IPS-18a (cell line): ENCODE data around the gene MAP3K15.

Experiments used
- H3K27ac ChIP-seq: one replicate; pipeline ENCODE4 v1.5.1; 2013; ENCODE audit warnings: low read length
- H3K27me3 ChIP-seq: one replicate; pipeline ENCODE4 v1.6.1; 2013; ENCODE audit warnings: mild to moderate bottlenecking, low read length; ENCODE audit not compliant: control insufficient read depth, insufficient read depth
- H3K36me3 ChIP-seq: one replicate; pipeline ENCODE4 v1.6.1; 2013; ENCODE audit warnings: low read depth, low read length; ENCODE audit not compliant: control insufficient read depth
- H3K4me1 ChIP-seq: one replicate; pipeline ENCODE4 v1.6.1; 2013; ENCODE audit warnings: low read depth, low read length; ENCODE audit not compliant: control insufficient read depth
- H3K4me3 ChIP-seq: one replicate; pipeline ENCODE4 v1.5.1; 2013; ENCODE audit warnings: low read length
- H3K9ac ChIP-seq: one replicate; pipeline ENCODE4 v1.6.1; 2013; ENCODE audit warnings: mild to moderate bottlenecking, low read length, moderate library complexity
- H3K9me3 ChIP-seq: one replicate; pipeline ENCODE4 v1.6.1; 2013; ENCODE audit warnings: low read depth, low read length; ENCODE audit not compliant: control insufficient read depth

Gene MAP3K15, protein sequence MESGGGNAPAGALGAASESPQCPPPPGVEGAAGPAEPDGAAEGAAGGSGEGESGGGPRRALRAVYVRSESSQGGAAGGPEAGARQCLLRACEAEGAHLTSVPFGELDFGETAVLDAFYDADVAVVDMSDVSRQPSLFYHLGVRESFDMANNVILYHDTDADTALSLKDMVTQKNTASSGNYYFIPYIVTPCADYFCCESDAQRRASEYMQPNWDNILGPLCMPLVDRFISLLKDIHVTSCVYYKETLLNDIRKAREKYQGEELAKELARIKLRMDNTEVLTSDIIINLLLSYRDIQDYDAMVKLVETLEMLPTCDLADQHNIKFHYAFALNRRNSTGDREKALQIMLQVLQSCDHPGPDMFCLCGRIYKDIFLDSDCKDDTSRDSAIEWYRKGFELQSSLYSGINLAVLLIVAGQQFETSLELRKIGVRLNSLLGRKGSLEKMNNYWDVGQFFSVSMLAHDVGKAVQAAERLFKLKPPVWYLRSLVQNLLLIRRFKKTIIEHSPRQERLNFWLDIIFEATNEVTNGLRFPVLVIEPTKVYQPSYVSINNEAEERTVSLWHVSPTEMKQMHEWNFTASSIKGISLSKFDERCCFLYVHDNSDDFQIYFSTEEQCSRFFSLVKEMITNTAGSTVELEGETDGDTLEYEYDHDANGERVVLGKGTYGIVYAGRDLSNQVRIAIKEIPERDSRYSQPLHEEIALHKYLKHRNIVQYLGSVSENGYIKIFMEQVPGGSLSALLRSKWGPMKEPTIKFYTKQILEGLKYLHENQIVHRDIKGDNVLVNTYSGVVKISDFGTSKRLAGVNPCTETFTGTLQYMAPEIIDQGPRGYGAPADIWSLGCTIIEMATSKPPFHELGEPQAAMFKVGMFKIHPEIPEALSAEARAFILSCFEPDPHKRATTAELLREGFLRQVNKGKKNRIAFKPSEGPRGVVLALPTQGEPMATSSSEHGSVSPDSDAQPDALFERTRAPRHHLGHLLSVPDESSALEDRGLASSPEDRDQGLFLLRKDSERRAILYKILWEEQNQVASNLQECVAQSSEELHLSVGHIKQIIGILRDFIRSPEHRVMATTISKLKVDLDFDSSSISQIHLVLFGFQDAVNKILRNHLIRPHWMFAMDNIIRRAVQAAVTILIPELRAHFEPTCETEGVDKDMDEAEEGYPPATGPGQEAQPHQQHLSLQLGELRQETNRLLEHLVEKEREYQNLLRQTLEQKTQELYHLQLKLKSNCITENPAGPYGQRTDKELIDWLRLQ (N-terminal part only)

DNA sequence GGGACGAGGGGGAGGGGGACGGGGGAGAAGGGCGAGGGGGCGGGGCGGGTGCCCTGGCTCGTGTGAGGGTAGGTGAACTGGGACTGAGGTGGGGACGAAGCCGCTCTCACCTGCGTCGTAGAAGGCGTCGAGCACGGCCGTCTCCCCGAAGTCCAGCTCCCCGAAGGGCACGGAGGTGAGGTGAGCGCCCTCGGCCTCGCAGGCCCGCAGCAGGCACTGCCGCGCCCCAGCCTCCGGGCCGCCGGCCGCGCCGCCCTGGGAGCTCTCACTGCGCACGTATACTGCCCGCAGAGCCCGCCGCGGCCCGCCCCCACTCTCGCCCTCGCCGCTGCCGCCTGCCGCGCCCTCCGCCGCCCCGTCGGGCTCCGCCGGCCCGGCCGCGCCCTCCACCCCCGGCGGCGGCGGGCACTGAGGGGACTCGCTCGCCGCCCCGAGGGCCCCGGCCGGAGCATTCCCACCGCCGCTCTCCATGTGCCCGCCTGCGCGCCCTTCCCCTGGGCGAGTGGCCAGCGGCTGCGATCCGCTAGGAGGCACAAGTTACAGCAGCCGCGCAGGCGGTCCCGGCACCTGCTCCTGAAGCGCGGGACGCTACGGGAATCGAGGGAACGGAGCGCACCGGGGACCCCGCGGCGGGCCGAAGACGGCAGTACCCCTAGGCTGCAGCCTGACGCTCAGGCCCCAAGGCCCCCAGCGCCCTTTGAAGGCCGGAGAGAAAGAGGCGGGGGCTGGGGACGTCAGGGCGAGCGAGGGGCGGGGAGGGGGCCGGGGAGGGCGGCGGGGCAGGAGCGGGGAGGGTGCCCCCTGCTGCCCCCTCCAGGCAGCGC, at the start of gene MAP3K15:
TSS of gene MAP3K15 (minus strand) at position 718 of the 824 bp plus-strand sequence. CDS start at position 471, 247 bp downstream.
- no peaks in the 10 kb centered on the region for H3K4me1 ChIP-seq
- H3K36me3 ChIP-seq, result no peaks in the 10 kb centered on the region
- H3K27ac ChIP-seq, result no peak within 1 kb of the TSS
- peak within 1 kb of the TSS; percentile 56 for H3K4me3 ChIP-seq
- H3K27me3 ChIP-seq, result peaks cover 11% of the 10 kb centered on the region
- H3K9ac ChIP-seq, result no peak within 1 kb of the TSS
- peaks cover 12% of the 10 kb centered on the region for H3K9me3 ChIP-seq

DNA sequence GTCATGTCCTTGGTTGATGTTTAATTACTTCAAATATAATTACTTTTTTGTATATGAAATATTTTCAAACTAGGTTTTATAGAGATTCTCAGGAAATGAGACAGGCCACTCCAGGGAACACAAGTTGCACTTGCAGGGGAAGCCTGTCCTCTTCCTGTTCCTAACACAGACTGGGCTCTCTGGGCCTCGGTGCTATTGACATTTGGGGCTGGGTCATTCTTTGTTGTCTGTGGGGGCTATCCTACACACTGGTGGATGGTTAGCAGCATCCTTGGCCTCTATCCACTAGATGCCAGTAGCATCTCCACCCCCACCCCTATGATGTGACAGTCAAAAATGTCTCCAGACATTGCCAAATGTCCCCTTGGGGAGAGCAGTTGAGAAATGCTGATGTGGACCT, 49.3 kb upstream of the MAP3K15 start:
- Histone ChIP-seq H3K9me3 (peaks cover 10% of the 10 kb centered on the region), H3K4me3 (no peak overlapping the region), H3K9ac (no peak overlapping the region), H3K4me1 (no peaks in the 10 kb centered on the region), H3K36me3 (no peaks in the 10 kb centered on the region), H3K27me3 (no peaks in the 10 kb centered on the region), H3K27ac (no peak overlapping the region)

DNA sequence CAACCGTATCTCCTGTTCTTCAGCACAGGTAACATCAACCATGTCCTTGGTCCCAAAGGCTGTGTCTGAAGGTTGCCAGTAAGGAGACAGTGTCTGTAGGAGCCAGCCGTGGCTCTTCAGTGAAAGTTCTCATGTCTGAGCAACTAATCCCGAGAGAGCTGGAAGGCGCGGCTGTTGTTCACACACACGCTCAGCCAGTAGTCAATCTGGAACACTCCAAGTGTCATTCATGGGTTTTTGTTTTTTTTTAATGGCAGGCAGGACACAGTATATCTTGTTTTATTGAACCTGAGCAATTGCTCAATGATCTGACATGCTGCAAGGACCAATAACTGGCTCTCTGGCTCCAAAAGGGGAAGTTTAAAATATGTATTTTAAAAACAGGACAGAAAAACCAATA, 48.4 kb upstream of the MAP3K15 start:
- no peak overlapping the region for H3K4me3 ChIP-seq
- no peak overlapping the region for H3K9ac ChIP-seq
- no peaks in the 10 kb centered on the region for H3K36me3 ChIP-seq
- no peak overlapping the region for H3K27ac ChIP-seq
- peaks cover 5% of the 10 kb centered on the region for H3K9me3 ChIP-seq
- H3K4me1 ChIP-seq, result no peaks in the 10 kb centered on the region
- H3K27me3 ChIP-seq, result no peaks in the 10 kb centered on the region

DNA sequence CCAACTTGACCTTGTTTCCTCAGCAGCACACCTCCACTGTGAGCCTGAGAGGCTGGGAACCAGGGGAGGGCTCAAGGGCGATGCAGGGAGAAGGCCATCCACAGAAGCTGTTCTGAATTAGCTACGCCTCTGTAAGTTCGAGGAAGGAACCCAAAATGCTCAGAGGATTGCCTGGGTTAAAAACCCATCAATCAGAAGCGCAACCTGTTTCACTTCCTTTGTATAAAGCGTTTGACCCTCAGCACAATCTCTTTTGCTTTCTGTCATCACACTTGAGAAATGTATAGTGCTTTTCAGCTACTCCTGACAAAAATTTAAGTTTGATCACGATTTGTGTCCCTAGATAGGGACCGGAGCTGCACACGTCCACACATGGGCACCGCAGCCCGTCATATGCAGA, 48.0 kb upstream of the MAP3K15 start:
- H3K4me1 ChIP-seq, result no peaks in the 10 kb centered on the region
- H3K9me3 ChIP-seq, result peaks cover 5% of the 10 kb centered on the region
- no peak overlapping the region for H3K9ac ChIP-seq
- no peaks in the 10 kb centered on the region for H3K36me3 ChIP-seq
- no peaks in the 10 kb centered on the region for H3K27me3 ChIP-seq
- H3K27ac ChIP-seq, result no peak overlapping the region
- no peak overlapping the region for H3K4me3 ChIP-seq

DNA sequence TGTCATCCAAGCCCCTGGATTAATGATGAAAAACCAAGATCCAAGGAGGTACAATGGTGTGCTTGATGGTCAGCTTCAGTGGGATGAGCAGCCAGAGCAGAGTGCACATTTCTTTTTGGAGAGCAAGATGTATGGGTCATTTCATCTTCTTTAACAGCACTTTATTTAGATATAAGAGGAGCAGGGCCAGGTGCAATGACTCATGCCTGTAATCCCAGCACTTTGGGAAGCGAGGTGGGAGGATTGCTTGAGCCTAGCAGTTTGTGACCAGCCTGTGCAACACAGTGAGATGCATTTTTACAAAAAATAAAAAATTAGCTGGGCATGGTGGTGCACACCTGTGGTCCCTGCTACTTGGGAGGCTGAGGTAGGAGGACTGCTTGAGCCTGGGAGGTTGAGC, 45.3 kb upstream of the MAP3K15 start:
- H3K4me1 ChIP-seq, result no peaks in the 10 kb centered on the region

DNA sequence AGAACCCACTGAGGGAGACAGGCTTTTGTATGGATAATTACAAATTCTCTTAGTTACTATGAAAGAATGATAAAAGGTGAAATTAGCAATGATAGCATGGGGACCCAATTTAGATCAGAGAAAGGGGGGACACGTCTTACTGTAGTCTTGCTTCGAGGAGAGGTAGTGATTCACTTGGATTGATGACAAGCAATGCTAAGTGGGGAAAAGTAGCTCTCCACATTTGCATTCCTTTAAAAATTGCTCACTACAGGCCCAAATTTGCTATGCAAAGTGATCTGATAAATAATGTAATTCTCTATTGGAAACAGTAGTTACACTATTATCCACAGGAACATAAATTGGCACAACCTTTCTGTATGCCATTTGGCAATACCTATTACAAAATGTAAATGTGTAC, 42.5 kb upstream of the MAP3K15 start:
- no peaks in the 10 kb centered on the region for H3K36me3 ChIP-seq
- no peak overlapping the region for H3K9ac ChIP-seq
- H3K27ac ChIP-seq, result no peak overlapping the region
- no peaks in the 10 kb centered on the region for H3K4me1 ChIP-seq
- H3K27me3 ChIP-seq, result no peaks in the 10 kb centered on the region
- H3K4me3 ChIP-seq, result no peak overlapping the region
- H3K9me3 ChIP-seq, result peaks cover 8% of the 10 kb centered on the region

More for the DNA sequence above, 45.3 kb upstream of the MAP3K15 start:
- Histone ChIP-seq H3K9ac (no peak overlapping the region), H3K27ac (no peak overlapping the region), H3K27me3 (no peaks in the 10 kb centered on the region), H3K9me3 (peaks cover 8% of the 10 kb centered on the region), H3K36me3 (no peaks in the 10 kb centered on the region), H3K4me3 (no peak overlapping the region)

DNA sequence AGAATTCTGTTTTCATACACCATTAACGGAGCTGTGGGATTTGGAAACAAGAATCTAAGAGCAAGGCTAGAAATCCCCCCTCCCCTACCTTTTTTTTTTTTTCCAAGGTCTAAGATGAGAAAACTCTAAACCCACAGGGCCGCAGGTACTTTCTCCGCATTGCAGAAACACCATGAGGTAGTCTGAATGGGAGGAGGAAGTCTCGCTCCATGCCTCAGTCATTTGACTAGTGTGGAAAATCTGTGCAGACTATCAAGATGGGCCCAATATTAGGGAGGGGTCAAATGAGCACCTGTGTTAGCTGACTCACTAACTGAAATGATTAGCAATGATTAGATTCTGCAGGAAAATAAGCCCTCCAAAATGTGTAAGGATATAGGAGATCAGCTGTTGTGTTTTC, 40.9 kb upstream of the MAP3K15 start:
- Histone ChIP-seq H3K9ac (no peak overlapping the region), H3K27me3 (no peaks in the 10 kb centered on the region), H3K4me1 (no peaks in the 10 kb centered on the region), H3K9me3 (peaks cover 8% of the 10 kb centered on the region), H3K27ac (no peak overlapping the region), H3K4me3 (no peak overlapping the region), H3K36me3 (no peaks in the 10 kb centered on the region)

DNA sequence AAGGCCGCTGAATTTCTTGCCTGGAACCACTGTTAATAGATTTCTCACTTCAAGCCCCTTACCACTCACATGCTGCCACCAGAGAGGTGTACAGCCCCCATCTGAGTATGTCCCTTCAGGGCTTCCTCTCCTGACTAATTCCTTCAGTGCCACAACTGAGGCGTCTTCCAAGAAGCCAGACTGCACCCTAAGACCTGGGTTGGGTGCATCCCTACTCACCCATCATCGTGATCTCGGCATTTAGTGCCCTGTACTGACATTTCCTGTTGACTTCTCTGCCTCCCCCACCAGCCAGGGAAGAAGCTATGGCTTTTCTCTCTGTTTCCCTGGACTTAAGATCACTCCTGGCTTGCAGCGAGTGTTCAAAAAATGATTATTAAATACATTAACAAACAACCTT, 40.4 kb upstream of the MAP3K15 start:
- H3K4me1 ChIP-seq, result no peaks in the 10 kb centered on the region
- no peak overlapping the region for H3K9ac ChIP-seq

DNA sequence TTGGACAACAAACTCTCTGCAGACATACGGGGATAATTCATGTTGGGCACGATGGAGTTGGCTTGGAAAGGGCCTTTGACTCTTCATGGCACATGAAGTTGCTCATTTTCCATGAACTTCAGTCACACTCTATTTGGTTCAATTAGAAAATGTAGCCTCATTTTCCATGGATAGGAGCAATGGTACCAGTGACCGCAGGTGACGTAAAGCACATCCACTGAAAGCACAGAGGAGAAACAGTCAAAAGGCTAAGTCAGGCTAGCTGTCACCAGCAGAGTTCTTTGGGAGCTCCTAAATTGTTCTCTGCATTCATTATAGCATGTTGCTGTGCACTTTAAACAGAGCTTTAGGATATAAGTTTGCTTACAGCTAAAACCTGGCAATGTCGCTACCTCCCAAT, 39.9 kb upstream of the MAP3K15 start:
- Histone ChIP-seq H3K9ac (no peak overlapping the region), H3K27ac (no peak overlapping the region), H3K4me3 (no peak overlapping the region), H3K4me1 (no peaks in the 10 kb centered on the region), H3K36me3 (no peaks in the 10 kb centered on the region), H3K27me3 (no peaks in the 10 kb centered on the region), H3K9me3 (peaks cover 8% of the 10 kb centered on the region)

More for the DNA sequence above, 40.4 kb upstream of the MAP3K15 start:
- Histone ChIP-seq H3K36me3 (no peaks in the 10 kb centered on the region), H3K27ac (no peak overlapping the region), H3K4me3 (no peak overlapping the region), H3K9me3 (peaks cover 8% of the 10 kb centered on the region), H3K27me3 (no peaks in the 10 kb centered on the region)

DNA sequence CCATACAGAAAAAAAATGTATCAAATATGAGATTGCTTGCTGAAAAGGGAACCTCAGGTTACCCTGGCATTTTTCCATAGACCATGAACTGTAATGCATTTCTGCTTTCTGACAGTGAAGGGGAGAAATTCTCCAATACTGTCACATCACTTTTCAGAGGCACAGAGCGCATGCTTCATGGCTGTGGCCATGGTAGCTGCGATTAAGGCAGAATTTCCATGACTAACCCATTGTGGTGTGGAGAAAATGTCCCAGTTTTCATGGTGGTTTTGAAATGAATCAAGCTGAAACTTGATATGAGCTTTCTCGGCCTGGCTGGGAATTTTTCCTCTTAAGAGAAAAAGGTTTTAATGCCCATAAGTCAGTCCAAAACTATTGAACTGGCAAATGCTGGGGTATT, 39.5 kb upstream of the MAP3K15 start:
- no peak overlapping the region for H3K9ac ChIP-seq
- H3K9me3 ChIP-seq, result peaks cover 8% of the 10 kb centered on the region
- no peaks in the 10 kb centered on the region for H3K27me3 ChIP-seq
- no peaks in the 10 kb centered on the region for H3K36me3 ChIP-seq
- H3K4me1 ChIP-seq, result no peaks in the 10 kb centered on the region
- H3K4me3 ChIP-seq, result no peak overlapping the region
- no peak overlapping the region for H3K27ac ChIP-seq
